Neural progenitor cell (in vitro differentiated cells): ENCODE data around the gene RAB3A. TPM values are rescaled to one million over a fixed set of nuclear protein-coding genes. Genes with fewer than 3 reads are reported as not detected.
A peak's percentile ranks its signal among the peaks of the same experiment; 100 is the strongest.

ENCODE experiments used
- DNase-seq: peaks from one replicate; pipeline ENCODE4 v3.0.0-alpha.2; 2016; ENCODE audit warnings: low spot score
- H2AFZ ChIP-seq: fragments of 200-600 bp; sonication (generic); replicated peaks from 2 replicates; pipeline ENCODE4 v1.6.1; 2016; ENCODE audit warnings: antibody characterized with exemption
- H3F3A ChIP-seq: fragments of 200-600 bp; sonication (generic); 2 replicates; pipeline ENCODE4 v1.6.1; 2016; ENCODE audit warnings: antibody characterized with exemption, low read depth
- H3K27ac ChIP-seq: fragments of 200-600 bp; sonication (generic); 2 replicates; pipeline ENCODE4 v1.5.1; 2016; ENCODE audit warnings: mild to moderate bottlenecking
- H3K27me3 ChIP-seq: fragments of 200-600 bp; sonication (generic); 2 replicates; pipeline ENCODE4 v1.6.1; 2016; ENCODE audit warnings: mild to moderate bottlenecking, moderate library complexity
- H3K36me3 ChIP-seq: fragments of 200-600 bp; sonication (generic); 2 replicates; pipeline ENCODE4 v1.5.1; 2016
- H3K4me1 ChIP-seq: fragments of 200-600 bp; sonication (generic); 2 replicates; pipeline ENCODE4 v1.6.1; 2016; ENCODE audit warnings: mixed run types
- H3K4me2 ChIP-seq: fragments of 200-600 bp; sonication (generic); 2 replicates; pipeline ENCODE4 v1.6.1; 2016
- H3K4me3 ChIP-seq: fragments of 200-600 bp; sonication (generic); 2 replicates; pipeline ENCODE4 v1.5.1; 2016
- H3K79me2 ChIP-seq: fragments of 200-600 bp; sonication (generic); 2 replicates; pipeline ENCODE4 v1.6.1; 2016; ENCODE audit warnings: low read depth
- H3K9ac ChIP-seq: fragments of 200-600 bp; sonication (generic); 2 replicates; pipeline ENCODE4 v1.6.1; 2016
- H3K9me3 ChIP-seq: fragments of 200-600 bp; sonication (generic); 2 replicates; pipeline ENCODE4 v1.5.1; 2016; ENCODE audit warnings: low read depth
- H4K20me1 ChIP-seq: fragments of 200-600 bp; sonication (generic); 2 replicates; pipeline ENCODE4 v1.6.1; 2016; ENCODE audit warnings: low read depth
- H3K27ac Mint-ChIP-seq: 3 replicates; pipeline ENCODE4 v1.8.0; 2021; ENCODE audit warnings: mixed read lengths
- H3K27me3 Mint-ChIP-seq: 2 replicates; pipeline ENCODE4 v1.8.0; 2022; ENCODE audit warnings: low read depth, mild to moderate bottlenecking, inconsistent platforms, moderate library complexity, mixed read lengths; ENCODE audit not compliant: insufficient read depth
- H3K36me3 Mint-ChIP-seq: 3 replicates; pipeline ENCODE4 v1.8.0; 2021; ENCODE audit warnings: mixed read lengths
- H3K4me1 Mint-ChIP-seq: 3 replicates; pipeline ENCODE4 v1.8.0; 2021; ENCODE audit warnings: mixed read lengths
- H3K4me3 Mint-ChIP-seq: 3 replicates; pipeline ENCODE4 v1.8.0; 2021; ENCODE audit warnings: mild to moderate bottlenecking, moderate library complexity, mixed read lengths
- H3K9me3 Mint-ChIP-seq: 3 replicates; pipeline ENCODE4 v1.8.0; 2020; ENCODE audit warnings: mixed read lengths
- CTCF ChIP-seq: fragments of 200-600 bp; sonication (generic); IDR thresholded peaks from 2 replicates; pipeline ENCODE4 v1.5.1; 2017; ENCODE audit warnings: antibody characterized with exemption, mild to moderate bottlenecking
- EZH2 ChIP-seq: fragments of 200-600 bp; sonication (generic); IDR thresholded peaks from 2 replicates; pipeline ENCODE4 v1.6.1; 2017; ENCODE audit warnings: antibody characterized with exemption, mild to moderate bottlenecking, moderate library complexity
- EZH2phosphoT487 ChIP-seq: fragments of 200-600 bp; sonication (generic); IDR thresholded peaks from 2 replicates; pipeline ENCODE4 v1.6.1; 2017; ENCODE audit warnings: antibody characterized with exemption
- total RNA-seq: library from RNA; depleted of rRNA; stranded (reverse); fragments of >200 nt; gene quantifications from 2 replicates; pipeline ENCODE4 v1.2.3, GENCODE V29; 2015; ENCODE audit warnings: low replicate concordance

The RAB3A gene
- total RNA-seq, 1 donor from 2014 or later, result 1.1 TPM

- Mint-ChIP-seq H3K27ac (peak overlapping the region; percentile 53), H3K9me3 (no peaks in the 10 kb centered on the region), H3K4me3 (peak overlapping the region; percentile 91), H3K36me3 (peaks cover 2% of the 10 kb centered on the region), H3K4me1 (peaks cover 25% of the 10 kb centered on the region), H3K27me3 (peaks cover 5% of the 10 kb centered on the region)
- Histone ChIP-seq H3K4me2 (peak overlapping the region; percentile 80), H3K27me3 (peaks cover 18% of the 10 kb centered on the region), H3K79me2 (no peaks in the 10 kb centered on the region), H3K9me3 (no peaks in the 10 kb centered on the region), H3F3A (peaks cover 34% of the 10 kb centered on the region), H3K36me3 (no peaks in the 10 kb centered on the region), H3K4me3 (peak overlapping the region; percentile 62), H2AFZ (peak overlapping the region; percentile 76), H3K27ac (peak overlapping the region; percentile 70), H4K20me1 (no peaks in the 10 kb centered on the region), H3K4me1 (peaks cover 16% of the 10 kb centered on the region), H3K9ac (no peak overlapping the region)
- TF ChIP-seq EZH2 (peak; percentile 25), CTCF (no peak)
- DNase-seq, result peak; percentile 87
Measured at GRCh38 chr19:18204394-18205199, 755 bp upstream of the RAB3A start.

GRCh38 chr19:18203408-18203862 is 407 bp downstream of the RAB3A start:
- Histone ChIP-seq H4K20me1 (no peaks in the 10 kb centered on the region), H3F3A (peaks cover 30% of the 10 kb centered on the region), H3K4me3 (peak overlapping the region; percentile 66), H3K9ac (no peak overlapping the region), H3K4me2 (peak overlapping the region; percentile 93), H3K79me2 (no peaks in the 10 kb centered on the region), H2AFZ (peak overlapping the region; percentile 73), H3K36me3 (no peaks in the 10 kb centered on the region), H3K27ac (no peak overlapping the region), H3K9me3 (no peaks in the 10 kb centered on the region), H3K4me1 (peaks cover 16% of the 10 kb centered on the region), H3K27me3 (peaks cover 18% of the 10 kb centered on the region)
- Mint-ChIP-seq H3K4me1 (peaks cover 22% of the 10 kb centered on the region), H3K36me3 (peaks cover 3% of the 10 kb centered on the region), H3K4me3 (peak overlapping the region; percentile 94), H3K27me3 (peaks cover 6% of the 10 kb centered on the region), H3K27ac (no peak overlapping the region), H3K9me3 (no peaks in the 10 kb centered on the region)
- no peak for DNase-seq
- no peak for TF ChIP-seq EZH2phosphoT487
- TF ChIP-seq EZH2, result no peak
- no peak for TF ChIP-seq CTCF

GRCh38 chr19:18202778-18203407 is 949 bp downstream of the RAB3A start:
- Histone ChIP-seq H3K9ac (no peak overlapping the region), H4K20me1 (no peaks in the 10 kb centered on the region), H2AFZ (peak overlapping the region; percentile 73), H3K4me1 (peaks cover 16% of the 10 kb centered on the region), H3K79me2 (no peaks in the 10 kb centered on the region), H3K36me3 (no peaks in the 10 kb centered on the region), H3K27ac (no peak overlapping the region), H3K4me3 (peak overlapping the region; percentile 66), H3F3A (peaks cover 30% of the 10 kb centered on the region), H3K9me3 (no peaks in the 10 kb centered on the region), H3K4me2 (peak overlapping the region; percentile 93), H3K27me3 (peaks cover 18% of the 10 kb centered on the region)
- no peak overlapping the region for H3K27ac Mint-ChIP-seq
- peaks cover 10% of the 10 kb centered on the region for H3K27me3 Mint-ChIP-seq
- H3K4me1 Mint-ChIP-seq, result peaks cover 21% of the 10 kb centered on the region
- DNase-seq, result peak; percentile 48
- peak overlapping the region; percentile 94 for H3K4me3 Mint-ChIP-seq
- H3K36me3 Mint-ChIP-seq, result peaks cover 8% of the 10 kb centered on the region
- no peaks in the 10 kb centered on the region for H3K9me3 Mint-ChIP-seq
- no peak for TF ChIP-seq EZH2
- TF ChIP-seq EZH2phosphoT487, result no peak
- TF ChIP-seq CTCF, result peak; percentile 49
